OCI-LY1 (cell line): ENCODE results near the gene MALT1.

Source experiments
- CTCF ChIP-seq: fragments of 200-600 bp; sonication (generic), shearing (Covaris generic); IDR thresholded peaks from 2 replicates; pipeline ENCODE4 v1.5.1; 2017; ENCODE audit warnings: mild to moderate bottlenecking, antibody characterized with exemption, low read length, moderate library complexity, mixed read lengths
- EZH2 ChIP-seq: fragments of 200-600 bp; sonication (generic), shearing (Covaris generic); IDR thresholded peaks from 2 replicates; pipeline ENCODE4 v1.8.0; 2017; ENCODE audit warnings: borderline replicate concordance, mixed run types, mild to moderate bottlenecking, antibody characterized with exemption, low read length, moderate library complexity, mixed read lengths

GRCh38 chr18:58788470-58788869 lies 117.2 kb downstream of the MALT1 start:
- TF ChIP-seq CTCF (no peak), EZH2 (no peak)
